Right renal pelvis (tissue), 4 donors: ENCODE results near the gene SLC25A36. TPM values are rescaled to one million over a fixed set of nuclear protein-coding genes. Genes with fewer than 3 reads are reported as not detected.

ENCODE experiments used
- polyA plus RNA-seq, 4 donors: library from polyadenylated mRNA; unstranded; fragments of 120-200 nt; gene quantifications; one replicate each; pipeline ENCODE4 v1.2.1, GENCODE V29; 2013; ENCODE audit not compliant: insufficient read length in 4 of 4

Gene SLC25A36
- polyA plus RNA-seq, 4 donors = 174 to 214 (median 195) TPM

Other genes with a start within 250 kb of the SLC25A36 start
- gene SPSB4, start 109.5 kb downstream of the SLC25A36 start, polyA plus RNA-seq = 10 to 100 TPM; 16.1 to 20.2 (median 17.2) TPM